MM.1S (cell line): ENCODE results near the gene PPP2R1B.

Experiments used
- DNase-seq: peaks from one replicate; pipeline ENCODE4 v3.0.0-alpha.2; 2015
- H2AFZ ChIP-seq: fragments of 300-600 bp; sonication (generic); 2 replicates; pipeline ENCODE4 v1.6.0; 2016; ENCODE audit warnings: antibody characterized with exemption, low read length
- H3F3A ChIP-seq: fragments of 300-600 bp; sonication (generic); 2 replicates; pipeline ENCODE4 v1.6.1; 2016; ENCODE audit warnings: mild to moderate bottlenecking, antibody characterized with exemption, low read length, moderate library complexity, mixed read lengths; ENCODE audit not compliant: insufficient read depth
- H3K27ac ChIP-seq: fragments of 300-600 bp; sonication (generic); 2 replicates; pipeline ENCODE4 v1.5.1; 2016; ENCODE audit warnings: mild to moderate bottlenecking, low read length
- H3K27me3 ChIP-seq: fragments of 300-600 bp; sonication (generic); replicated peaks from 2 replicates; pipeline ENCODE4 v1.6.0; 2016; ENCODE audit warnings: low read length; ENCODE audit not compliant: insufficient read depth
- H3K36me3 ChIP-seq: fragments of 300-600 bp; sonication (generic); replicated peaks from 2 replicates; pipeline ENCODE4 v1.6.1; 2016; ENCODE audit warnings: mild to moderate bottlenecking, low read length, mixed read lengths; ENCODE audit not compliant: insufficient read depth
- H3K4me1 ChIP-seq: fragments of 300-600 bp; sonication (generic); 2 replicates; pipeline ENCODE4 v1.6.1; 2016; ENCODE audit warnings: low read length, mixed read lengths
- H3K4me2 ChIP-seq: fragments of 300-600 bp; sonication (generic); 2 replicates; pipeline ENCODE4 v1.6.0; 2016; ENCODE audit warnings: low read depth, low read length
- H3K4me3 ChIP-seq: fragments of 300-600 bp; sonication (generic); 2 replicates; pipeline ENCODE4 v1.5.1; 2016; ENCODE audit warnings: low read length, mixed read lengths
- H3K79me2 ChIP-seq: fragments of 300-600 bp; sonication (generic); 2 replicates; pipeline ENCODE4 v1.6.1; 2016; ENCODE audit warnings: mixed run types, low read length, mixed read lengths
- H3K9ac ChIP-seq: fragments of 300-600 bp; sonication (generic); 2 replicates; pipeline ENCODE4 v1.6.1; 2016; ENCODE audit warnings: low read length, mixed read lengths
- H3K9me2 ChIP-seq: fragments of 300-600 bp; sonication (generic); replicated peaks from 2 replicates; pipeline ENCODE4 v1.6.1; 2016; ENCODE audit warnings: mild to moderate bottlenecking, low read length, mixed read lengths; ENCODE audit not compliant: insufficient read depth
- H3K9me3 ChIP-seq: fragments of 300-600 bp; sonication (generic); replicated peaks from 2 replicates; pipeline ENCODE4 v1.6.1; 2016; ENCODE audit warnings: mild to moderate bottlenecking, low read length, mixed read lengths; ENCODE audit not compliant: insufficient read depth
- H4K20me1 ChIP-seq: fragments of 300-600 bp; sonication (generic); 2 replicates; pipeline ENCODE4 v1.6.1; 2016; ENCODE audit warnings: mild to moderate bottlenecking, low read length, moderate library complexity, mixed read lengths; ENCODE audit not compliant: insufficient read depth
- CTCF ChIP-seq: fragments of 300-600 bp; sonication (generic); IDR thresholded peaks from 2 replicates; pipeline ENCODE4 v1.5.1; 2016; ENCODE audit warnings: antibody characterized with exemption, low read length, mixed read lengths
- EZH2 ChIP-seq: fragments of 300-600 bp; sonication (generic); optimal IDR thresholded peaks from 2 replicates; pipeline ENCODE3; 2017; ENCODE audit warnings: low read depth, mild to moderate bottlenecking, antibody characterized with exemption, low read length, mixed read lengths
- EZH2phosphoT487 ChIP-seq: fragments of 300-600 bp; sonication (generic); IDR thresholded peaks from 2 replicates; pipeline ENCODE4 v1.6.1; 2018; ENCODE audit warnings: antibody characterized with exemption, low read length

Gene PPP2R1B

GRCh38 chr11:111707039-111707690 lies 59.0 kb downstream of the PPP2R1B start:
- no peak overlapping the region for H2AFZ ChIP-seq
- H3K4me1 ChIP-seq: no peaks in the 10 kb centered on the region
- DNase-seq: no peak
- H4K20me1 ChIP-seq: no peaks in the 10 kb centered on the region
- no peak overlapping the region for H3K27ac ChIP-seq
- H3F3A ChIP-seq: no peaks in the 10 kb centered on the region
- H3K79me2 ChIP-seq: no peaks in the 10 kb centered on the region
- no peaks in the 10 kb centered on the region for H3K9me2 ChIP-seq
- no peak overlapping the region for H3K4me3 ChIP-seq
- H3K36me3 ChIP-seq: no peaks in the 10 kb centered on the region
- H3K9ac ChIP-seq: no peak overlapping the region
- H3K9me3 ChIP-seq: no peaks in the 10 kb centered on the region
- H3K4me2 ChIP-seq: no peak overlapping the region
- no peak for TF ChIP-seq EZH2phosphoT487
- H3K27me3 ChIP-seq: no peaks in the 10 kb centered on the region

- Histone ChIP-seq H3K4me2 (no peak overlapping the region), H3F3A (no peaks in the 10 kb centered on the region), H3K27me3 (no peaks in the 10 kb centered on the region), H3K9me2 (no peaks in the 10 kb centered on the region), H3K36me3 (no peaks in the 10 kb centered on the region), H3K9ac (no peak overlapping the region), H4K20me1 (no peaks in the 10 kb centered on the region), H2AFZ (no peak overlapping the region), H3K4me1 (no peaks in the 10 kb centered on the region), H3K9me3 (no peaks in the 10 kb centered on the region), H3K79me2 (no peaks in the 10 kb centered on the region), H3K27ac (no peak overlapping the region), H3K4me3 (no peak overlapping the region)
- TF ChIP-seq EZH2phosphoT487: no peak
- no peak for TF ChIP-seq CTCF
- TF ChIP-seq EZH2: no peak
- no peak for DNase-seq
Observed at GRCh38 chr11:111703576-111703975, 62.6 kb downstream of the PPP2R1B start.

GRCh38 chr11:111702623-111703022 lies 63.6 kb downstream of the PPP2R1B start:
- no peak for TF ChIP-seq EZH2
- TF ChIP-seq CTCF: no peak
- no peak for TF ChIP-seq EZH2phosphoT487
- no peaks in the 10 kb centered on the region for H3F3A ChIP-seq

GRCh38 chr11:111700162-111700561 lies 66.0 kb downstream of the PPP2R1B start:
- TF ChIP-seq EZH2phosphoT487: no peak
- TF ChIP-seq CTCF: no peak
- no peak for TF ChIP-seq EZH2
- no peaks in the 10 kb centered on the region for H3K79me2 ChIP-seq

More at GRCh38 chr11:111702623-111703022, 63.6 kb downstream of the PPP2R1B start:
- Histone ChIP-seq H3K27me3 (no peaks in the 10 kb centered on the region), H3K4me3 (no peak overlapping the region), H2AFZ (no peak overlapping the region), H3K4me1 (0 out of 2 replicates have a peak, but pooled peaks cover 3% of the 10 kb centered on the region), H3K9me2 (no peaks in the 10 kb centered on the region), H3K4me2 (no peak overlapping the region), H3K27ac (no peak overlapping the region), H4K20me1 (no peaks in the 10 kb centered on the region), H3K36me3 (no peaks in the 10 kb centered on the region), H3K9me3 (no peaks in the 10 kb centered on the region), H3K79me2 (no peaks in the 10 kb centered on the region), H3K9ac (no peak overlapping the region)
- no peak for DNase-seq

More at GRCh38 chr11:111700162-111700561, 66.0 kb downstream of the PPP2R1B start:
- no peaks in the 10 kb centered on the region for H3F3A ChIP-seq
- H3K9me2 ChIP-seq: no peaks in the 10 kb centered on the region
- no peaks in the 10 kb centered on the region for H3K36me3 ChIP-seq
- 0 out of 2 replicates have a peak, but pooled peaks cover 3% of the 10 kb centered on the region for H3K4me1 ChIP-seq
- no peak overlapping the region for H3K27ac ChIP-seq
- H3K9ac ChIP-seq: no peak overlapping the region
- DNase-seq: no peak
- no peak overlapping the region for H2AFZ ChIP-seq
- no peaks in the 10 kb centered on the region for H3K9me3 ChIP-seq
- no peak overlapping the region for H3K4me2 ChIP-seq
- H4K20me1 ChIP-seq: no peaks in the 10 kb centered on the region
- H3K27me3 ChIP-seq: no peaks in the 10 kb centered on the region
- no peak overlapping the region for H3K4me3 ChIP-seq
